Choroid plexus epithelial cell (primary cell): ENCODE data around the gene TCF12.

Experiments used
- DNase-seq: peaks from one replicate; pipeline ENCODE4 v3.0.0-alpha.2; 2010; ENCODE audit warnings: low read depth
- H3K4me3 ChIP-seq: 2 replicates; pipeline ENCODE4 v1.5.1; 2011; ENCODE audit warnings: low read depth, mild to moderate bottlenecking, control low read depth, low read length, moderate library complexity
- CTCF ChIP-seq: conservative IDR thresholded peaks from 2 replicates; pipeline ENCODE4 v1.5.1; 2011; ENCODE audit warnings: low read depth, mild to moderate bottlenecking, control low read depth, inconsistent platforms, low read length, moderate library complexity

Gene TCF12

GRCh38 chr15:56892659-56893363, 25.6 kb upstream of the TCF12 start:
- H3K4me3 ChIP-seq, result no peak overlapping the region
- no peak for TF ChIP-seq CTCF
- peak; percentile 10 for DNase-seq

DNA sequence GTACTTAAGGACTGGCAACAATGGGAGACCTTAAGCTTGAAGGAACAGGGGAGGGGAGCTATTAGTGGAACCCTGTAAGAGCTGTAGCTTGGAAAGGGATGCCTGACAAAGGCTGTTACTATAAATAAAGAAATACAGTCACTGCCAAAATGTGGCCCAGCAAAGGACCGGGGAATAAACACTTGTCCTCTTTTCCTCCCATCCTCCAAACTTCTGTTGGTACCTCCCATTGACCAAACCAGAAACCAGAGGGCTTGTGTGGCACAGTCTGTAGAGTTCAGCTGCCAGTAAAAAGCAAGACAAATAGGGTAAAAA, 25.1 kb upstream of the TCF12 start:
- TF ChIP-seq CTCF, result no peak
- no peak for DNase-seq
- no peak overlapping the region for H3K4me3 ChIP-seq

DNA sequence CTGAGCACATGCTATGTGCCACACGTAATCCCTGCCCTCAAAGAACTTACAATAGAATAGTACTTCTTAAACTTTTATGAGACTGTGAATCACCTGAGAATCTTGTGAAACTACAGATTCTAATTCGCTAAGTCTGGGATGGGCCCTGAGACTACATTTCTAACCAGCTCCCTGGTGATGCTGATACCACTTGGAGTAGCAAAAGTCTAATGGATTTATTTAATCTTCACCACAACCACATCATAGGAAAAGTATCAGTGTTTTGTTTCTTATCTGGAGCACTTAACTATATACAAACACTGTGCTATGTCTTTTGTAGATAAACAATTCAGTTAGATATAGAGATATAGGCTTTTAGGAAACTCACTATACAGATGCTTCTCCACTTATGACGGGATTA, 23.8 kb upstream of the TCF12 start:
- DNase-seq, result no peak
- H3K4me3 ChIP-seq, result no peak overlapping the region
- TF ChIP-seq CTCF, result no peak

GRCh38 chr15:56901931-56902330, 16.5 kb upstream of the TCF12 start:
- DNase-seq, result no peak
- TF ChIP-seq CTCF, result no peak
- no peak overlapping the region for H3K4me3 ChIP-seq

GRCh38 chr15:56906766-56907165, 11.7 kb upstream of the TCF12 start:
- DNase-seq, result no peak
- no peak overlapping the region for H3K4me3 ChIP-seq
- no peak for TF ChIP-seq CTCF

DNA sequence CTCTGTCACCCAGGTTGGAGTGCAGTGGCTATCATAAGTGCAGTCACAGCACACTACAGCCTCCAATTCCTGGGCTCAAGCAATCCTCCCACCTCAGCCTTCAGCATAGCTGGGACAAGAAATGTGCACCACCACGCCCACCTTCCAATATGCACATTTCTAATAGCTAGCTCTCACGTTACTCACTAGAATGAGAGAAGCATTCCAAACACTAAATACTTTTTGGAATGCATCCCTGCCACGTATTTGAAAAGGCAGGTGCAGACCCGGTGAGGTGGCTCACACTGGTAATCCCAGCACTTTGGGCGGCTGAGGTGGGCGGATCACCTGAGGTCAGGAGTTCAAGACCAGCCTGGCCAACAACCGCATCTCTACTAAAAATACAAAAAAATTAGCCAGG, 7.6 kb upstream of the TCF12 start:
- no peak for DNase-seq
- no peak overlapping the region for H3K4me3 ChIP-seq
- TF ChIP-seq CTCF, result no peak

GRCh38 chr15:56913241-56913640, 5.2 kb upstream of the TCF12 start:
- peak; percentile 56 for DNase-seq
- no peak for TF ChIP-seq CTCF
- H3K4me3 ChIP-seq, result no peak overlapping the region
